HG03565 (cell line): ENCODE data around the gene SMC6.

Experiments used
- ATAC-seq: cut with Tn5 transposase; IDR thresholded peaks from one replicate; pipeline ENCODE4 v1.9.1; 2021; ENCODE audit warnings: mild to moderate bottlenecking, moderate library complexity; ENCODE audit not compliant: unreplicated experiment

SMC6 gene

DNA sequence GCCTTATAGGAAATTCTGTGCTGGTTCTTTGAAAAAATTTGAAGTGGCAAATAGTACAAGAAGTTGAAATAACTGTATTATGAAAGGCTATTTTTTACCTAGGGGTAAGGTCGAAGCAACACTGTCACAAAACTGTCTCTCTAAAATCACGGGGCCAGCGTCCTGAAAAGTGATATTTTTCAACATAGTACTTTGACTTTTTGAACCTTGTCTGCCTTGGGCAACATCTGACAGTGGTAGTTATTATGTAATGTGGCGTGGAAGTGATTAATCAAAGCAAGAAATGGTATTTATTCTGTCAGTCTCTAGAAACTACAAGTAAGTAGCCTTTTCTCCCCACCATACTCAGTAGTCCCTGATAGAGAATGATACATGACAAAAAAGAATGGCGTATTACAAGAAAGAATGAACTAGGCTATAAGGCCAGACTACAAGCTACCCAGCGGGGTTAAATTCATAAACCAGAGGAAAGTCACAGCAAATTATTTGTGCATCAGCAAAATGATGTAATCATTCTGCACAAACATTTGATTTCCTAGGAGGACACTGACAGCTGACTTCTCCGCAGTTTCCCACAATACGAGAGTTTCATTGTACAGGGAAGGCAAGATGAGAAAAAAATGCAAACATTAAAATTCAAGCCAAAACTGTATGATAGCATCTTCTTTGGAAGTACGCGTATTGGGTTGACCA, 10.2 kb upstream of the SMC6 start:
- ATAC-seq, result no peak

DNA sequence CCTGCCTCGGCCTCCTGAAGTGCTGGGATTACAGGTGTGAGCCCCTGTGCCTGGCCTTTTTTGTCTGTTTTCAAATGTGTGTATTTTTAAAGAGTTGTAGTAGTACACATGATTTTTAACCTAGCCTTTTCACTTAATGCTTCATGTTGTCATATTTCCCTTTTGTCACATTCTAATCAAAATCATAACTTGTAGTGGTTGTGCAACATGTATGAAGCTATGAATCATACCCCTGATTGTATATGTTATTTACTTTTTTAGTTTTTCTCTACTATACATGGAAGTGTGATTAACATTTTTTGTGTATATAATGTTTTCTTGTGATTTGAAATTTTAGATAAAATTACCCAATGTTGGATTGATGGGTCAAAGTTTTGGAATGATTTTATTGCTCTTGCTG, 8.8 kb upstream of the SMC6 start:
- ATAC-seq, result no peak

DNA sequence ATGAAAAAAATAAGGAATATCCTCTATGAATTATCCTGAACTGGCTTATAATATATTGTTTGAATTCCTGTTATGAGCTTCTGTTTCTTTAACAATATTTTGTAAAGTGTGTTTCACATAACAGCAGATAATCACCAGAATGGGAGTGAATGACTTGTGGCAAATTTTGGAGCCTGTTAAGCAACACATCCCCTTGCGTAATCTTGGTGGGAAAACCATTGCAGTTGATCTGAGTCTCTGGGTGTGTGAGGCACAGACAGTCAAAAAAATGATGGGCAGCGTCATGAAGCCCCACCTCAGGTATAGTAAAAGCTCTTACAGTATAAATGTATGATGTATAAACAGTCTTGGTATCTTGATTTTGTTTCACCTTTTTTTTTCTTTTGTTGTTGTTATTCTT, 6.2 kb upstream of the SMC6 start:
- no peak for ATAC-seq

DNA sequence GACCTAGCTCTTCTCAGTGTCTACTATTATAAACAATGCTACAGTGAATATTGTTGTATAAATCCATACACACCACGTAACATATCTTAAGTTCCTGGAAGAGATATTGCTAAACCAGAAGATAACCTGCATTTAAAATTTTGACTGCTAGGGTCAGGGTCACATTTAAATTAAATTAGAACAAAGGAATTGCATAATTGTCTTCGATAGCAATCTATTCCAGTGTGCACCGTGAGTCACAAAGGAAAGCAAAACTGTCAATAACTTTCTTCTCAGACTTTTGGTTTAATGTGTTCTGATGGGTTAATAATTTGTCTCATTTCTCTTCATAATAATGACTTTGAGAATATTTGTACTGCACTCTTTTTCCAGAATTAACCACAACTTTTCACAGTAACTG, 4.5 kb upstream of the SMC6 start:
- no peak for ATAC-seq

DNA sequence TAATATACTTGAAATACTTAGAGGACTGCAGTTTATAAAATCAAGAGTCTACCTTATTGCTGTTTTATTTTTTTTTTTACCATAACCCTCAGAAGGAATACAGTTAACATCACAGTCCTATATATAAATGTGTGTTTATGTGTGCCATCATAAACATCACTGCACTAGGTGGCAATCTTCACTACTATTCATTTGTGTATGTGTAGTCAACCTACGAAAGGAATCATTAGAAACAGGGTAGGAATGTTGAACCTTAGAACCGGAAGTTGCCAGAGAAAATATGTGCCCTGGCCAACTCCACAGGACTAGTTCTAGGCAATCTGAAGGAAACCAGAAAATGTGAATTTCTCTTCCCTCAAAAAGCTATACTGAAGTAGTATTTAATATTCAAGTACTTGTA, 3.7 kb upstream of the SMC6 start:
- ATAC-seq, result no peak

DNA sequence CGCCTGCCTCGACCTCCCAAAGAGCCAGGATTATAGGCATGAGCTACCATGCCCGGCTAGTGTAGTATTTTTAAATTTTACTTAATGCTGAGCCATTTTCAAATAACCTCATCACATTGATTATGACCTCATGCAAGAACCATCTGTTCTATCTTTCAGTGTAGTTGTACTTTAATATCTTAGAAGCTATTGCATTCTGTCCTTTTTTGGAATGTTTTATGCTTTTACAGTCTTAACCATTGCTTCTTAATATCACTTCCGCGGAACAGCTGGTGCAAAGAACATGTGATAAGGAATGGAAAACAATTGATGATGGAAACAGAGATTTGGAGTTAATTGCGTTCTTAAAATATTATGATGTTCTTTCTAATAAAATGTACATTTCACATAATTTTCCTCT, 3.1 kb upstream of the SMC6 start:
- ATAC-seq, result no peak

DNA sequence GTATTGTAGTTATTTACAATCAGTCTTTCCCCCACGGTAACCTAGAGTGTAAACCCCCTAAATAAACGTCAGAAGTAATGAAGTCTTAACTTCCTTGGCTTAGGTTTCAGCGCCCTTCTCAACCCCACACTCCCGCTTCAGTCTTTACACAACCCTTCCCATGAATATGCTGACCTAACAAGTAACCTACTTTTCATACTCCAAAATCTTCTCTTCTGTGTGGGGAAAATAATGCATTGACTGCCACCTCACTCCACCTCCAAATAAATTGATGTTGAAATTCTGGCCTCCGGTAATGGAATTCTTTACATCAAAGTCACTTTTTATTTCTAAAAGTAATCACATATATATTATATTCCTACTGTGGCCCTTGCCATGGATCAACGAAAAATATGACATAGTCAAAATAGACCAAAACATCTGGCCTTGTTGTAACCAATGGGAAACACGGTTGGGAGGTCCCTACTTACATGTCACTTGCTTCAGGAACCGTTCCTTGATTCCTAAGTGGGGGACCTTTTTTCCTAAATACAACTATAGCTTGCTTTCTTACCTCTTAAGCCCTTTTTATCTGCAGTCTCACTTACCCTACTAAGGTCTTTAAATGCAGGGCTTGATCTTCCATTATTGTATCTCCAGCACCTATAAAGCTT, 1.3 kb upstream of the SMC6 start:
- no peak for ATAC-seq

DNA sequence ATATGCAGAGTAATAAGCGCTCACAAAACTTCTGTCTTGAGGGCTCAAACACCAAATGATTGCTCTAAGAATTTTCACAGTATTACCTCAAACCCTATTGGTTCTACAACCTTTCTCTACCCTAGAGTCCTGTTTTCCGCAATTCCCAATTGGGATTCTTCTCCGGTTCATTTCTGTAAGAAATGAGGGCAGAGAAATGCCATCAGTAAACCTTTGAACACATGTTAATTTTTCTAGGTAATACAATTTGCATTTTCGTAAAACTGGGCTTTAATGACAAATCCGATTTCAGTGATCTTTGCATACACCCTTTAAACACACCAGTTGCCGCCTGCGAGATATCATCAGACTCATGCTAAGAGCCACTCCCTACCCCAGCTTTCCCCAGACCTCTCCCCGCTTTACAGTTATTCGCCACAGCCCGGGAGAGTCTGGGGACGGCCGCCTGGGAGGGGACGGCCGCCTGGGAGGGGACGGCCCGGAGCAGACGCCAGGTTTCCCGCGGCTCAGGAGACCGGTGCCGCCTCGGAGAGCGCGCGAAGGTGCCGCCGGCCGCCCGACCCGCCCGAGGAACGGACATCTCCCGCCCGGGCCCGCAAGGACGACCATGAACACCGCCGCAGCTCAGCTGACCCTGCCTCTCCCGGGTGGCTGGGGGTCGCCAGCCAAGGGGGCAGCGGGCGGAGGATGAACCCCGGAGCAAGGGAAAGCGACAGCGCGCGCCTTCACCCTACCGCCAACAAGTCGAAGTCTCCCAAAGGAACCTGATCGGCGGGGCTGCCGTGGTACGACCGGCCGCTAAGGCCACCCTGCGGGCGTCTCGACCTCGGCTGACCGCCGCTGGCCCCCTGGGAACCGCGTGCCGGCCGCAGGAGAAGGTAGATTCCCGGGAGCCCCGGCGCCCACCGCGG, 463 bp downstream of the SMC6 start:
- peak; percentile 19 for ATAC-seq

DNA sequence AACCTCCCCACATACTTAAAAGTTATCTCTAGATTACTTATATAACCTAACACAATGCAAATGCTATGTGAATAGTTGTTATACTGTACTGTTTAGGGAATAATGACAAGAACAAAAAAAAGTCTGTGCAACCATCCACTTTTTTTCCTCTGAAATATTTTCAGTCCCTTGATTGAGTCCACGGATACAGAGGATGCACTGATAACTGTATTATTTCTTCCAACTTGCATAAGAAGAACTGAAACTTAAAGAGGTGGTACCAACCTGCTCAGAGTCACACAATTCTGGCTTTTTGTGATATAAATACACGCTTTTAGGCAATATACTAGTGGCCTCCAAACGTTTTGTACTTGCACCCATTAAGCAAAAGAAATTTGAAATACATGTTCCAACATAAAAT, 1.4 kb downstream of the SMC6 start:
- peak; percentile 20 for ATAC-seq

DNA sequence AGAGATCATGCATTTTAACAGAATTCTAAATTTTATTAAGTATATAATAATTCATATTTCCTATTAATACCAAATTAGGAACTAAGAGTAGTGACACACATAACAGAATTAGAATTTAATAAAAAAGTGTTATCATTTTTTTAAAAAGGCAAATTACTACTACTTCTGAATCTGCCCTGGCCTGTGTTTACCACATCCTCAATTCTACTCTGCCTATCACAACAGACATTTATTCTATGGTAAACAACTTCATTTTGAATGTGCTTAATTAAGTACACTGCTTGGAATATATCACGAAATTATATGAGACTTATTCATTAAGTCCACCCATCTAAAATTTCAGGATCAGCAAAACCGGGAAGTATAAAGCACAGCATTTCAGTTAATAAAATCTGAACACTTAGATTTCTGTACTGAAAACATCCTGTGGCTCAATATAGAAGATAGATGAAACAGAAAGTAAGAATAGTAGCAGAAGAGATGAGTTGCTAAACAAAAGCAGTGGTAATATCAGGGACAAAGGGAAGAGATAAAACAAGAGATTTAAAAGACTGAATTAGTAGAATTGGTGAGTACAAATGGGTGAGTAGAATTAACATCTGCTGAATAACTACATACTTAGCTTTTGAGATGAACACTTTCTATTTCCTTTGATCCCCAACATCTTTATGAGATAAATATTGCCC, 3.7 kb downstream of the SMC6 start:
- peak; percentile 23 for ATAC-seq

DNA sequence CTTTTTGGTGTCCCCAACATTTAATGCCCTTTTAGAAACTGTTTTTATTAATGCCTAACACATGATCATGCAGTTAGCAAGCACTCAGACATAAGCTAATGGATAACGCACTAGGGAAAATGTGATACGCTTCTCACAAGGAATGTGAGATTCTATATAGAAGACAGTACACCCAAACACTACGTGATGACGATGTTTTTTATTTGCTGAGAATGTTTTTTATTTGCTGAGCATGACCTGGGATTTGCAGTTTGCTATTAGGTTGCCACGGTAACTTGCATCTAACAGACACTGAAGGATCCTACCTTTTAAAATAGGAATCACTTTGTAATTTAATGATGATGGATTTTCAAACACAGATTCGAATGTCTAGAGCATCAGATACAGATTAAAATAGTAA, 4.9 kb downstream of the SMC6 start:
- no peak for ATAC-seq

DNA sequence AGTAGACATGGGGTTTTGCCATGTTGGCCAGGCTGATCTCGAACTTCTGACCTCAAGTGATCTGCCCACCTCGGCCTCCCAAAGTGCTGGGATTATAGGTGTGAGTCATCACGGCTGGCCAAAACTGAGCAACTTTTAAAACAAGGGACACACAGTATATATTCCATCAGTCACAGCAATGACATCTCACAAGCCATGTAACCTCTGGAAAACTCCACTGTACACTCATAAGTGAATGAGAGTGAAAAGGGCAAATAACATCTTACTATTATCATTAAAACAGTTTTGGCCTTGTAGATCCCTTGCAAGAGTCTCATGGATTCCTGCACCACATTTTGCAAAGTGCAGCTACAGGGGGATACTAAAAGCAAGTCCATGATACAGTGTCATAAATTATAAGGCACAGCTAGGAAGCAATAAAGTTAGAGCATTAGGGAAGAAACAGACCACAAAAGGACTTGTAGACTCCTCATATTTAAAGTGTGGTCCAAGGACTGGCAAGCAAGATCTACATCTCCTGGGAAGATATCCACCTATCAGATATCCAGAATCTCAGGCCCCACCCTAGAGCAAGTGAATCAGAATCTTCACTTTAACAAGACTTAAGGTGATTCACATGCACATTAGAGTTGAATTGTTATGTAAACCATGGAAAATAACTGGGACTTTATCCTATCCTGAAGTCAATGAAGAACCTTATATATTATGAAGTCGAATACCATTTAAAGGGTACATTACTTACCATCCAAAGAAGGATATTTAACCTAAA, 5.7 kb downstream of the SMC6 start:
- ATAC-seq, result no peak

DNA sequence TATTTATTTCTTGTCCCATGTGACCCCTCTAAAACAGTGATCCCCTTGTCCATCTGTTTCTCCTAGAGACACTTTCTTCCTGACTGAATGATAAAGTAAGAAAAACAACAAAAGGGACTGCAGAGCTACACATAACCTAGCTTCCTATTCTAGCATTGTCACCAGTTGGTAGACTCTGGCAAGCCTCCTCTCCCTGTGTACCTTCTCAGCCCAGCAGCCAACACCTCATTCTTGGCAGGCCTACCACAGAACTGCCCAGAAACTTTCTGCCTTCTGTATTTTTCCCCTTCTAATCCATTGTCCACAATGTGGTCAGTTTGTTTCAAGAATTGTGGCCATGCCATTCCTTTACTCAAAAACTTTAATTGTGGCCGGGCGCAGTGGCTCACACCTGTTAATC, 13.4 kb downstream of the SMC6 start:
- ATAC-seq, result no peak

DNA sequence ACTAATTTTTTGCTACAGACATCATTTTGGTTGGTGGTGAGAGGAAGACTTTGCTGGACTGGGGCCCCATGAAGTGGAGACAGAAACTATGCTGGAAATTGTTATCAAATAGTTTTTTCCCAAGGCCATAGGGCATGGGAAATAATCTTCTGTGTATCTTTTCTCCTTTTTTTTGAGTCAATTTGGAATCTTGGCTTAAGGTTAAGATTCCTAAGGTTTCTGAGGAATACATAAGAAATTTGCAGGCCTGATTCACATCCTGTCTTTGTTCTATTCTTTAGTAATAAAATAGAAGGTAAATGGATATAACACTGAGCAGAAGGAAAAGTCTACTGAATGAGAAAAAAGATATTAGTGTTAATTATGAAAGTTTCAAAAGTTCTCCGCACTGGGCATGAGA, 16.6 kb downstream of the SMC6 start:
- no peak for ATAC-seq

DNA sequence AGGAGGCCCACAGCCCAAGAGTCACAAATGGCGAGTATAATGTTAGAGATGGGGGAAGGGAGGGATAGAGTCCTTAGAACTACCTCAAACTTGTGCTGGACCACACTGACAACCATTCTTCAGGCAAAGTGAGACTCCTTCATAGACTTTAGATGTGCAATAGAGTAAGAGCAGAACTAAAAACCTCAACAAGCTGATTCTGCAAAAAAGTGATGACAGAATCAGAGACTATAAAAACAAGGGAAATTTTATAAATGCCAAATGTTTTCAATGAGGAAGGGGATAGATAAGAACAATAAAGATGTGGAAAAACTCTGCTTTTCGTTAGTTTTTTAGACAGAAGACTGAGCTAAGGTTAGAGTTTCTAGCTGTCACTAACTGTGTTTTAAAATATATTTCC, 17.7 kb downstream of the SMC6 start:
- ATAC-seq, result no peak

DNA sequence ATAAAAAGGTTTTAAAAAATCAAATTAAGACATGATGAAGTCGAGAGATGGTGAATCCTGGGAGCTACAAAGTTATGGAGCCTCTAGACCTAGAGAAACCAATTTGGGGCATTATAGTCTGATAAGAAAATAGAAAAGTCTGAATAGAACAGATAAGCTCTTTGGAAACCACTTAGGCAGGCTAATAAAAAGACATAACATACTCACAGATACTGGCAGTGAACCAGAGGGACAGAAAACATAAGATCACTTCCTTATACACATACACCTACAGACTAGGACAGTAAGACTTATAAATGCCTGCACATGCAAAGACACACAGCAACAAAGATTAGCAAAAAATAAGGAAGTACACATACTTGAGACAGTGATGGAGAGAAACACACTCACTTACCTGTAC, 20.0 kb downstream of the SMC6 start:
- no peak for ATAC-seq

DNA sequence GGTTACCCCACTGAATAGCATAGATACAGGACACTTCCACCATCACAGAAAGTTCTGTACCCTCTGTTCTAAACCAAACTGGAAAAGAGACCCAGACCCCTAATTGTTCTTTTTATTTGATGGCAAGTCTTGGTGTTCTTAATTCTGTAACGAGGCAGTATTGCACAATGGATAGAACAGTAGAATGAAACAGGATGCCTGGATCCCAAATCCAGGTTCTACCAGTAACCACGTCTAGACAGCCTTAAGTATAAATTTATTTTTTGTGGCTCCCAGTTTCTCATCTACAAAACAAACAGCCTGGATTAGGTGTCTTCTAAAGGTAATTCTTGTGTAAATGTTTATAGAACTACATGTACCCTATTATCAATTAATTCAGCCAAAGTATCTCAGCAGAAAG, 23.7 kb downstream of the SMC6 start:
- no peak for ATAC-seq

DNA sequence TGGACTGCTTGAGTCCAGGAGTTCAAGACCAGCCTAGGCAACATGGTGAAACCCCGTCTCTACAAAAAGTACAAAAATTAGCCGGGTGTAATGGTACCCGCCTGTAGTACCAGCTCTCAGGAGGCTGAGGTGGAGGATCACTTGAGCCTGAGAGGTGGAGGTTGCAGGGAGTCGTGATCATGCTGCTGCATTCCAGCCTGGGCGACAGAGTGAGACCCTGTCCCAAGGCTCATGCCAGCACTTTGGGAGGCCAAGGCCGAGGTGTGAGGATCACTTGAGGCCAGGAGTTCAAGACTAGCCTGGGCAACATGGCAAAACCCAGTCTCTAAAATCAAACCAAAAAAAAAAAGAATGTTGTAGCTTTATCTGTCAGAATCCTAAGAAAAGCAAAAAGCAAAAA, 25.4 kb downstream of the SMC6 start:
- ATAC-seq, result no peak

DNA sequence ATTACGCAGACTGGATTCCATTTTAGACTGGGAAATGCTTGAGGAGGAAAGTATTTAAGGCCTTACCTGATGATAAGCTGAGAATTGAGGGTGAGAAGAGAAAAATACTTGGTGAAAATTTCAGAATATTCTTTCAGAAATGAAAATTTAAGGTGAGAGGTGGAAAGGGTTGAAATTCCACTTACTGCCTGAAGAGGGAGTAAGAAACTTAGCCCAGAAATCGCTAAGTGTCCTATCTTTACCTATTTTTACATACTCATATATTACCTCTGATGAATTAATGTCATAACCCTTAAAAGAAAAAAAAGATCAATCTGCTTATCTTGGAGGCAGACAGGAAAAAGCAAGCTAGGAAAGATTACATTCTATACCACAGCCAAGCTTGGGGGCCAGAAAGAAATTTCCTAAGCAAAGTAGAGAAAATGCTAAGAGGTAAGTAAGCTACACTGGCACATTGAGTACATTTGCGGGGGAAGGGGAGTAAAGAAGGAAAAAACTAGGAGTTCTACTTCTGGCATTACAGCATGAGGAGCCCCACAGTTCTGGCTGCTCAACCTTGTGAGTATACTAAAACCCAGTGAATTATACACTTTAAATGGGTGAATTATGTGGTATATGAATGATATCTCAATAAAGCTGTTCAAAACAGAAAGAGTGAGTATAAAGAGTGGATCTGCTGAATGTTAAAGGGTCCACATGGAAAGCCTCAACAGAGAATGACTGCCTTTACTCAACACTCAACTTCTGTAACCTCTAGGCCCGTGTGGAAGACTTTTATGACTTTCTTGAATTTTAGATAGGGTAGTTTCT, 33.8 kb downstream of the SMC6 start:
- ATAC-seq, result peak; percentile 68

DNA sequence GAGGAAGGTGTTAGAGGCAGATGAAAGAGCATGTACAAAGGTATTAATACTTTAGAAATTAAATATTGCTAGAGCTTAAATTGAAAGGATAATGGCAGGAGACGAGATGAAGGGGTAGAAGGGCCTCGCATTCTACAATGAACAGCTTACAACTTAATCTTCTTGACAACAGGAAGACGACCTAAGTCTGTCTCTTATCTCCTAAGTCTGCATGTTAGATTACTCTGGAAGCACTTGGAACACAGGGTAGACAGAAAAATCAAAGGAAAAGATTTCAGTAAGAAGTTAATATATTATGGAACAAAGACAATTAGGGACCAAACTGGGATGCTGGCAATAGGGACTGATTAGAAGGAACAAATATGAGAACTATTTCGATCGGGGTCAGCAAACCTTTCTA, 34.9 kb downstream of the SMC6 start:
- no peak for ATAC-seq
